ENCODE measurements around the gene SH3RF2.
A peak's percentile ranks its signal among the peaks of the same experiment; 100 is the strongest.
"Not testable (repeated sequence)": the region's sequence is repeated elsewhere in the genome, so short reads cannot be mapped to it uniquely, and the experiment has no call there.

SH3RF2 gene

GRCh38 chr5:145953202-145953601, 16.8 kb downstream of the SH3RF2 start:
- no peak for DNase-seq

DNA sequence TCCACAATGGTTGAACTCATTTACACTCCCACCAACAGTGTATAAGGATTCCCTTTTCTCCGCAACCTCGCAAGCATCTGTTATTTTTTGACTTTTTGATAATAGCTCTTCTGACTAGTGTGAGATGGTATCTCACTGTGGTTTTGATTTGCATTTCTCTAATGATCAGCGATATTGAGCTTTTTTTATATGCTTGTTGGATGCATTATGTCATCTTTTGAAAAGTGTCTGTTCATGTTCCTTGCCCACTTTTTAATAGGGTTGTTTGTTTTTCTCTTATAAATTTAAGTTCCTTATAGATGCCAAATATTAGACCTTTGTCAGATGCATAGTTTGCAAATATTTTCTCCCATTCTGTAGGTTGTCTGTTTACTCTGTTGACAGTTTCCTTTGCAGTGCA, 17.8 kb downstream of the SH3RF2 start:
- DNase-seq = not testable (repeated sequence)

DNA sequence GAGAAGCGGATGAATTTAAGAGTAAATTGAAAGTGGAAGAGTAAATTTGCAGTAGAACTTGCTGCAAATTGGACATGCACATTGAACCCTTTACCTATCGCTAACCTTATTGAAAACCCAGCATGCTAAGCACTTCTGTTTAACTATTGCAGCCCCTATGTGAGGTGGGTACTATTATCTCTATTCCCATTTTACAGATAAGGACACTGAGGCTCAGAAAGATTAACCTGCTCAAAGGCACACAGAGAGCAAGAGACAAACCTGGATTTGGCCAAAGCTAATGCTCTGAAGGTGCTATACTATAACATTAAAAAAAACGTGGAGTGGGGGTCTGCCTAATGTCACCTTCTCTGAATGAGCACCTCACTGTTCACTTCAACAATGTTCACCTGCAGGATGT, 21.0 kb downstream of the SH3RF2 start:
- DNase-seq = no peak

DNA sequence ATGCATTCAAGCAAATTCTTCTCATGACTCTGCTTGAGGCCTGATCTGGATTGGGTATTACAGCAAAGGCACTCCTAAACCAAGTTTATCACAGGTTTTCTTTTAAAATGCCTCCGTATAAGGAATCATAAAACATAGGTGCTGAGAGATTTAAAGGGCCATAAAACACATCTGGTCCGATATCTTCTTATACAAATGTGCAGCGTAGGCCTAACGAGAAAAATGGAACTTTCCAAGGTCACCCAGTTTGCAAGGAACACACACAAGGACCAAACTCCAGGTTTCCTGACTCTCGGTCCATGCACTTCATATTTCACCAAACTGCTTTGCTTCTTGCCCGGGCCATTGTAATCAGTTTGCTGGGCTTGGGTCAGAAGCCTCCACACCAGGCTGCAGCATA, 22.1 kb downstream of the SH3RF2 start:
- no peak for DNase-seq

- no peak for DNase-seq
Measured at GRCh38 chr5:145960166-145960565, 23.8 kb downstream of the SH3RF2 start.

DNA sequence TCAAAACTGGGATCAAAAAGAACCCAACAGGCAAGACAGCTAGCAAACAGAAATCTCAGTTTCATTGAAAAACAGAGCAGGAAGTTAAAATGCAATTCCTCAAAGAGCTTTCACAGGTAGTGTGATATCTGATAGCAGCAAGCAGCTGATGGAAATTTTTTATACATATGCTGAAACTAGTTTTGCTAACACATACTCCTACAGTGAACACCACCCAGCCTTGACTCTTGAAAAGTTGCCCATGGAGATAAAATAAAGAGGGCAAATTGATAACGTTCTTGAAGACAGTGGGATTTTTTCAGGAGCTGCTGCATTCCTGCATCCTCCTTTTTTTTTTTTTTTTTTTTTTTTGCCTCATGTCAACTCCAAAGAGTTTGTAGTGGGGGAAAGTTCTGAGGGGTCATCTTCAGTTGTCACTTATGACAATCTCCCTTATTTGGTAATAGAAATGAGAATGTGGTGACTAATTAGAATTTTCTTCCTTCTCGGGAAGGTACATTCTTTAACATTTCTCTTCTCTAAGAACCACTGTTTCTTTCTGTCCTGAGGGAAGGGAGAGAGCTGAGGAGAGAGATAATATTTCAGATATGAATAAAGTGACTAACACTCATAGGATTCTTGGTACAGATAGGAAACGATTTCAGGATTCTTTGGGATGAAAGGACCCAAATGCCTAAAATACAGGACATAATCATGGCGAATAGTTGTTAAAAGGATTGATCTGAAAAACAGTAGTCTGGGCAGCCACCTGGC, 24.6 kb downstream of the SH3RF2 start:
- DNase-seq = no peak

DNA sequence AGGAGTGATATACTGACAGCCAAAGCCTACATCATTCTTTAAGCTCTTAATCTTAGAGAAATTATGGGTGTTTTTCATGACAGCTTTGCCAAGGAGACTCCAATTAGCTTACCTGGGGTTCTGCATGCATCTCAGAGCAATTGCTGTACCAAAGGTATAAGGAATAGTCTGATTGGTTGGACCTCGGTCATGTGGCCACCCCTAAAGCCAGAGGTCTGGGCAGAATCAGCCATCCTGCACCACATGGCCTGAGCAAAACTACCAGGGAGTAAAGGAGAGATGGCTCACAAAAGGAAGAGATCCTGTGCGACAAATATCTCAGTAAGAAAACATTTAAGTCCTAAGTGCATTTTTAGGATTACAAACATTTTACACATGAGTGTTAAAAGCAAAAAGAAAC, 25.6 kb downstream of the SH3RF2 start:
- DNase-seq = no peak

DNA sequence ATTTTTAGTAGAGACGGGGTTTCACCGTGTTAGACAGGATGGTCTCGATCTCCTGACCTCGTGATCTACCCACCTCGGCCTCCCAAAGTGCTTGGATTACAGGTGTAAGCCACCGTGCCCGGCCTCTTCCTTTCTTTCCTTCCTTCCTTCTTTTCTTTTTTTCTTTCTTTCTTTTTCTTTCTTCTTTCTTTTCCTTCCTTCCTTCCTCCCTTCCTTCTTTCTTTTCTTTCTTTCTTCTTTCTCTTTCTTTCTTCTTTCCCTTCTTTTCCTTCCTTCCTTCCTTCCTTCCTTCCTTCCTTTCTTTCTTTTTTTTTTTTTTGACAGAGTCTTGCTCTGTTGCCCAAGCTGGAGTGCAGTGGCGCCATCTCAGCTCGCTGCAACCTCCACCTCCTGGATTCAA, 27.6 kb downstream of the SH3RF2 start:
- DNase-seq = not testable (repeated sequence)

- DNase-seq = peak; percentile 58
Measured at GRCh38 chr5:145965804-145966203, 29.4 kb downstream of the SH3RF2 start.

DNA sequence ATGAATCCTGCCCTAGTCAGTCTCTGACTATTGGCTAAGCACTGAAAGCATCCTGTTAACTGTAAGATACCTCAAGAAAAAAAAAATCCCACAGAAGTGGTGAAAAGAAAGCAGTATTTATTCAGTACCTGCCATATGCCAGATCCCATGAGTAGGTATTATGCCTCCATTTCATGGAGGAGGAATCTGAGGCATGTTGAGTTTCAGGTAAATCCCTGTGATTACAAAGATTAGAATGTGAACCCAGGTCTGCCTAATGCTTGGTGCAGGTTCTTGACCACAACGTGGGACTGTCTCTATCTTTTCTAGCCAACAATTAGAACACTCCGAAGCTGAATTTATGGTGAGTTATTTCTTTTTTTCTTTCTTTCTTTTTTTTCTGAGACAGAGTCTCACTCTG, 30.9 kb downstream of the SH3RF2 start:
- no peak for DNase-seq

GRCh38 chr5:145968970-145969713, 32.8 kb downstream of the SH3RF2 start:
- no peak for DNase-seq

DNA sequence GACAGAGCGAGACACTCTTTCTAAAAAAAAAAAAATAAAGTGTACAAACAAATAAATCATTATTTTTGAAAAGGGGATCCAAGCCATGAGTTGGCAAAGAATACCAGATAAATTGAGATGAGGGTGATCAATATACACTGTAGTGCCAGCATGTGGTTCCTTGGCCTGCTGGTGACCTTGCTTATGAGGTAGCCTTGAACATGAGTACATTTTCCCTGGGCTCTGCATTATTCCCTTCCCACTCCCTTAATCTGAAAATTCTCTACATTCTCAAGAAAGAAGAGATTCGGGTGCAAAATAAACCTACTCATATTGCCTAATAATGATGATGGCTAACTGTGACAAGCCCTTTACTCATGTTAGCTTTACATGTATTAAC, 33.3 kb downstream of the SH3RF2 start:
- no peak for DNase-seq

GRCh38 chr5:145971108-145971507, 34.7 kb downstream of the SH3RF2 start:
- DNase-seq = no peak

DNA sequence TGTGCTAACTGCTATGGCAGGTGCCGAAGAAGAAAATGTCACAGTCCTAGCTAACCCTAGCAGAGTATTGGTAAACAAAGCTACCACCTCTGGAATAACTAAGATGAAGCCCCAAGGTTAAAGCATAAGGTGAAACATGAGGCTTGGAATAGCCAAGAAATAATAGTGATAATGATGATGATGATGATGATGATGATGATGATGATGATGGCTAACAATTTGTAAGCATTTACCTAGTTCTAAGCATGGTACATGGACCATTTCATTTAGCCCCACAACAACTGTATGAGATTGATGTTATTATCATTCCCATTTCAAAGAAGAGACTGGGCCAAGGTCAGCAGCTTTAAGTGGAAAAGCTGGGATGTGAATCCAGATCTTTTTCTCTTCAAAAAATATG, 35.3 kb downstream of the SH3RF2 start:
- no peak for DNase-seq

GRCh38 chr5:145975001-145975360, 38.6 kb downstream of the SH3RF2 start:
- no peak for DNase-seq

- peak; percentile 70 for DNase-seq
Measured at GRCh38 chr5:145975361-145976066, 39.1 kb downstream of the SH3RF2 start.

GRCh38 chr5:145976431-145977155, 40.2 kb downstream of the SH3RF2 start:
- no peak for DNase-seq

- DNase-seq = no peak
Measured at GRCh38 chr5:145978171-145978570, 41.8 kb downstream of the SH3RF2 start.

- DNase-seq = no peak
Measured at GRCh38 chr5:145978708-145979107, 42.3 kb downstream of the SH3RF2 start.

DNA sequence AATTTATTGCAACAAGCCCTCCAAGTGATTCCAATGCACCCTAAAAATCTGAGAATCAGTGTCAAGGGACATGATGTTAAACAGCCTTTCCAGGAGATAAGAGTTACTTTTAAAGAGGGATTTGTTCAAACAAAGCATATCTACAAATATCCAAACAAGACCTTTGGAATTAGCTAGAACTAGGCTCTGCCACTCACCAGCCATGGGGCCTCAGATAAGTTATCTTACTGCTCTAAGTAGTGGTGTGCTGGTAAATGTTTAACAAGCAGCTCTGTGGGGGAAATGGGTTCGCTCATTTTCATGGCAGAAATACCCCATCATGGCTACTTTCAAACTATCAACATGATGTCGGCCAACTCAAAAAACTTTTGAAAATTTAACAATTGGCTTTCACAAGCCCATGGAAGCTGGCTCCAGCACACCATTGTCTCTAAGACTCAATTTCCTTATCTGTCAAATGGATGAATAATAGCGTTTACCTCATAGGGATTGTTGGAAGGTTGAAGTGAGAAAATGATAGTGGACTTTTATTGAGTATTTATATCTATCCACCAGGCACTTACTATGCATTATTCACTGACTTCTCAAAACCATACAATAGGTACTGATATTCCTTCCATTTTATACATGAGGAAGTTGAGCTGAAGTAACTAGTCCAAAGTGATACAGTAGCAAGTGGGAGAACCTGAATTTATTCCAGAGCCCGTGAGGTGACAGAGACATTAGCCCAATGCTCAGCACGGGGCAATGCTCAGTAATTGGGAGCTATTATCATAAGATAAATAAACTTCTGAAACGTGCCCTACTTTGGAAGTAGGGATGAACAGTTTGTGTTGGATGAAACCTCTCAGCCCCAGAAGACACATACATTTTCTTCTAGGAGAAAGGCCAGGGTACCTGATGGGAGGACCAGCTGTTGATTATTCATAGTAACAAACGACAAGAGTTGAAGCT, 43.2 kb downstream of the SH3RF2 start:
- DNase-seq = no peak

GRCh38 chr5:145980259-145980658, 43.9 kb downstream of the SH3RF2 start:
- DNase-seq = no peak

DNA sequence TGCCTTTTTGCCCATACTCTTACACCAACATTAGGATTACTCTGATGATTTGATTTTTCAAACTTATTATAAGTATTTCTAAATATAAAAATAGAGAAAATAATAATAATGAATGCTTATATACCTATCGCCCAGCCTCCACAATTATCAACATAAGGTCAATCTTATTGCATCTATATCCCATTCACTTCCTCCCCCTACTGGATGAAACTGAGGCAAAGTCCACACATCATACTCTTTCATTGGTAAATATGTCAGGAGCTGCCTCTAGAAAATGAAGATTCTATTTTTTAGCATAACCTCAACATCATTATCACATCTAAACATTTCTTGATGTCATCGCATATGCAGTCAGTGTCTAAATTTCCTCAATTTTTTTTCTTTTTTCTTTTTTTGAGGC, 44.3 kb downstream of the SH3RF2 start:
- DNase-seq = no peak

Data from islet precursor cell (in vitro differentiated cells).